ENCODE measurements around the gene AKAP8L. TPM values are rescaled to one million over a fixed set of nuclear protein-coding genes. Genes with fewer than 3 reads are reported as not detected.

The AKAP8L gene
- total RNA-seq = 163 TPM

GRCh38 chr19:15418579-15419412 is at the start of gene AKAP8L:
AKAP8L (minus strand) TSS chr19:15418988; CDS start chr19:15418923, 65 bp downstream.

GRCh38 chr19:15464394-15465385 is 45.9 kb upstream of the AKAP8L start, which contains the start of gene RASAL3:
RASAL3 (minus strand) TSS chr19:15464544; CDS start chr19:15464358, 186 bp downstream.

GRCh38 chr19:15449620-15450527 is 31.1 kb upstream of the AKAP8L start, which contains the start of gene WIZ:
WIZ (minus strand) TSS chr19:15449956; CDS start chr19:15448307, 1,649 bp downstream.

GRCh38 chr19:15379083-15379998 is 39.4 kb downstream of the AKAP8L start, which contains the start of gene AKAP8:
AKAP8 (minus strand) TSS chr19:15379787; CDS start chr19:15379731, 56 bp downstream.

GRCh38 chr19:15332311-15332996 is 86.3 kb downstream of the AKAP8L start, which contains the start of gene BRD4:
BRD4 (minus strand) TSS chr19:15332539; CDS start chr19:15273099, 59,440 bp downstream.

Small RNAs within 50 kb of the gene (small RNA-seq; reads per million reads assigned to genes)
- gene AC005776.1 (ENCODE audit: low replicate concordance) (not detected), gene MIR1470 (ENCODE audit: low replicate concordance) (not detected)

Other genes with a start within 250 kb of the AKAP8L start
- 19.4 TPM for gene NOTCH3, start 218.0 kb downstream of the AKAP8L start, total RNA-seq
- not detected for gene EPHX3, start 186.5 kb downstream of the AKAP8L start, total RNA-seq
- 28.8 TPM for gene BRD4, start 86.4 kb downstream of the AKAP8L start, total RNA-seq
- 16.6 TPM for gene AKAP8, start 39.2 kb downstream of the AKAP8L start, total RNA-seq
- gene WIZ, start 31.0 kb upstream of the AKAP8L start, total RNA-seq = 24.7 TPM
- 0.31 TPM for gene RASAL3, start 45.6 kb upstream of the AKAP8L start, total RNA-seq
- not detected for gene PGLYRP2, start 60.5 kb upstream of the AKAP8L start, total RNA-seq
- gene CYP4F22, start 89.5 kb upstream of the AKAP8L start, total RNA-seq = not detected
- not detected for gene CYP4F8, start 196.2 kb upstream of the AKAP8L start, total RNA-seq
- under 0.01 TPM for gene CYP4F3, start 221.9 kb upstream of the AKAP8L start, total RNA-seq